Measurements from ENCODE around the gene SLC34A3. TPM values are rescaled to one million over a fixed set of nuclear protein-coding genes. Genes with fewer than 3 reads are reported as not detected.

The SLC34A3 gene
- polyA plus RNA-seq, 2 of the 4 experiments (the other 2 are of a cell fraction): 0.05 TPM; not detected in 1

DNA sequence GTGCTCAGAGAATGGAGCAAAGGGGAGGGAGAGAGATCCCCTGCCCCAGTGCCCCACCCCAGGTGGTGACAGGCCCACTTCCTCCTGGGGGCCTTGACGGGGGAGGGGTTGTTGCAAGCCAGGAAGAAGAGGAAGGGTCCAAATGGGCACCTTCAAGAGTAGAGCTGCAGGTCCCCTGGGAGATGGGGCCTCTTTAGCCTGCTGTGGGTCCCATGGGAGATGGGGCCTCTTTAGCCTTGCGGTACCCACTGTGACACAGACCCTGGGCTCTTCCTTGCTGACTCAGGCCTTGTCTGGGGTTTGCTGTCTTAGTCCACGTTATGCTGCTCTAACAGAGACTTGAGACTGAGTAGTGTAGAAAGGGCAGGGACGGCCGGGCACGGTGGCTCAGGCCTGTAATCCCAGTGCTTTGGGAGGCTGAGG lies 37.2 kb downstream of the SLC34A3 start:
- 92% methylated on average over 6 of the region's 6 CpGs for WGBS (ENCODE audit: missing lambda C conversion rate)
- Histone ChIP-seq H3K4me2 (no peak overlapping the region), H3K4me3 (no peak overlapping the region), H3K9me3 (no peaks in the 10 kb centered on the region), H3K27ac (peak overlapping the region; percentile 56 to 65; a peak in 4 of 6 replicates), H3K4me1 (peaks cover 22% of the 10 kb centered on the region)
- no peak for ATAC-seq
- TF ChIP-seq, protein P1, sequence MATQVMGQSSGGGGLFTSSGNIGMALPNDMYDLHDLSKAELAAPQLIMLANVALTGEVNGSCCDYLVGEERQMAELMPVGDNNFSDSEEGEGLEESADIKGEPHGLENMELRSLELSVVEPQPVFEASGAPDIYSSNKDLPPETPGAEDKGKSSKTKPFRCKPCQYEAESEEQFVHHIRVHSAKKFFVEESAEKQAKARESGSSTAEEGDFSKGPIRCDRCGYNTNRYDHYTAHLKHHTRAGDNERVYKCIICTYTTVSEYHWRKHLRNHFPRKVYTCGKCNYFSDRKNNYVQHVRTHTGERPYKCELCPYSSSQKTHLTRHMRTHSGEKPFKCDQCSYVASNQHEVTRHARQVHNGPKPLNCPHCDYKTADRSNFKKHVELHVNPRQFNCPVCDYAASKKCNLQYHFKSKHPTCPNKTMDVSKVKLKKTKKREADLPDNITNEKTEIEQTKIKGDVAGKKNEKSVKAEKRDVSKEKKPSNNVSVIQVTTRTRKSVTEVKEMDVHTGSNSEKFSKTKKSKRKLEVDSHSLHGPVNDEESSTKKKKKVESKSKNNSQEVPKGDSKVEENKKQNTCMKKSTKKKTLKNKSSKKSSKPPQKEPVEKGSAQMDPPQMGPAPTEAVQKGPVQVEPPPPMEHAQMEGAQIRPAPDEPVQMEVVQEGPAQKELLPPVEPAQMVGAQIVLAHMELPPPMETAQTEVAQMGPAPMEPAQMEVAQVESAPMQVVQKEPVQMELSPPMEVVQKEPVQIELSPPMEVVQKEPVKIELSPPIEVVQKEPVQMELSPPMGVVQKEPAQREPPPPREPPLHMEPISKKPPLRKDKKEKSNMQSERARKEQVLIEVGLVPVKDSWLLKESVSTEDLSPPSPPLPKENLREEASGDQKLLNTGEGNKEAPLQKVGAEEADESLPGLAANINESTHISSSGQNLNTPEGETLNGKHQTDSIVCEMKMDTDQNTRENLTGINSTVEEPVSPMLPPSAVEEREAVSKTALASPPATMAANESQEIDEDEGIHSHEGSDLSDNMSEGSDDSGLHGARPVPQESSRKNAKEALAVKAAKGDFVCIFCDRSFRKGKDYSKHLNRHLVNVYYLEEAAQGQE (IDR thresholded peaks at IDR 0.05): no peak
- no peak for TF ChIP-seq KDM5A (IDR thresholded peaks at IDR 0.05)
- TF ChIP-seq, protein P2, sequence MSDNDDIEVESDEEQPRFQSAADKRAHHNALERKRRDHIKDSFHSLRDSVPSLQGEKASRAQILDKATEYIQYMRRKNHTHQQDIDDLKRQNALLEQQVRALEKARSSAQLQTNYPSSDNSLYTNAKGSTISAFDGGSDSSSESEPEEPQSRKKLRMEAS (IDR thresholded peaks at IDR 0.05): no peak
- no peak for TF ChIP-seq ESRRA (IDR thresholded peaks at IDR 0.05; ENCODE audit: borderline replicate concordance, low read length)
- no peak for TF ChIP-seq CBX2 (IDR thresholded peaks at IDR 0.05; ENCODE audit: borderline replicate concordance, low read depth)
- no peak for TF ChIP-seq HOXA7 (CRISPR knock-in tag; IDR thresholded peaks at IDR 0.05)
- no peak for DNase-seq (ENCODE audit: low read depth in 1 of 2, low spot score in 1 of 2)
- FAIRE-seq: no peak
- CTCF ChIA-PET: interaction anchor here (1.1 to 17.1 kb wide), 5 partner anchors 9 to 26 kb away, joined by 3 to 236 read pairs (median 5); partner anchors contain the start of genes TOR4A and TUBB4B
- POLR2A ChIA-PET: interaction anchor here (1.0 kb wide), 1 partner anchor 27 kb away, joined by 3 read pairs; the partner anchor contains the start of gene TUBB4B

DNA sequence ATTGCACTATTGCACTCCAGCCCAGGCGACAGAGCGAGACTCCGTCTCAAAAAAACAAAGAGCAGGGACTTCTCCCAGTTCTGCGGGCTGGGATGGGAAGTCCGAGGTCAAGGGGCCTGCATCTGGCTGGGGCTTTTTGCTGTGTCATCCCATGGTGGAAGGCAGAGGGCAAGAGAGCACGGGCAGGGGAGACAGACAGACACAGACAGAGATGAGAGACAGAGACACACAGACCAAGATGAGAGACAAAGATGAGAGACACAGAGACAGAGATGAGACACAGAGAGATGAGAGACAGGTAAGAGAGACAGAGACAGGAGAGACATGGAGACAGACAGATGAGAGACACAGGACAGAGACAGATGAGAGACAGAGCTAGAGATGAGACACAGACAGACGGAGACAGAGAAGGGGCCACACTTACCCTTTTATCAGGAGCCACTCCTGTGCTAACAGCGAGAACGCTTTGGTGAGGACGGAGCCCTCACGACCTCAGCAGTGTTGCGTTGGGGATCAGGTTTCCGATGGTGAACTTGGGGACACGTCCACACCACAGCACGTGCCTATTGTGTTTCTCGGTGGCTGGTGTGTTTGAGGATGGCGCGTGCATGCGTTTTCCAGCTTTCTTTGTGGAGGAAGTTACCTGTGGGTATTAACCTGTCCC lies 38.0 kb downstream of the SLC34A3 start:
- CTCF ChIA-PET: interaction anchor here (0.8 to 17.1 kb wide), 8 partner anchors 8 to 34 kb away, joined by 3 to 236 read pairs (median 4); partner anchors contain the start of genes NRARP, TOR4A and TUBB4B

DNA sequence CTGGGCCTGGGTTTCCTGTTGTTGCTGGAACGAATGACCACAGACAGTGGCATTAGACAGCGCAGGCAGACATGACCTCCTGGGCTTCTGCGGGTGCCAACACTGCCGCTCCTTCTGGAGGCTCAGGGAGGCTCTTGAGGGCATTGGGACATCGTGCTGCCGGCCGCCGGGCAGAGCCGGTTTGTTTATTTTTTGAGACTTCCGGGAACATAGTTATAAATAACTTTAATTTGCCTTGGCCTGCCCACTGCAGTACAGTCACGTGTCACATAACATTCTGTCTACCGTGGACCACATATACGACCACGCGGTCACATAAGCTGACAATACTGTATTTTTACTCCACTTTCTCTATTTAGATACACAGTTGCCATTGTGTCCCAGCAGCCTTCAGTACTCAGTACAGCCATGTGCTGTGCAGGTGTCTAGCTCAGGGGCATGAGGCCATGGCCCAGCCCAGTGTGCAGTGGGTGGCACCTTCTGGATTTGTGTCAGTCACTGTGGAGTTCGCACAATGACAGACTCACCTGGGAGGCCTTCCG lies 38.6 kb downstream of the SLC34A3 start:
- peak overlapping the region; percentile 56 to 65; a peak in 5 of 6 replicates for H3K27ac ChIP-seq
- ATAC-seq (peak in 1 of 2 experiments; percentile 42; a peak in 3 of 6 replicates), FAIRE-seq (no peak), DNase-seq (ENCODE audit: low read depth in 1 of 2, low spot score in 1 of 2) (peak in 1 of 2 experiments; percentile 58)
- peaks cover 24% of the 10 kb centered on the region for H3K4me1 ChIP-seq
- 44% methylated on average over 17 of the region's 17 CpGs for WGBS (ENCODE audit: missing lambda C conversion rate)
- no peaks in the 10 kb centered on the region for H3K9me3 ChIP-seq
- TF ChIP-seq, protein P2 (IDR thresholded peaks at IDR 0.05): 0 out of 2 replicates have a peak, but pooled peaks have one; percentile 15
- TF ChIP-seq, protein P3, sequence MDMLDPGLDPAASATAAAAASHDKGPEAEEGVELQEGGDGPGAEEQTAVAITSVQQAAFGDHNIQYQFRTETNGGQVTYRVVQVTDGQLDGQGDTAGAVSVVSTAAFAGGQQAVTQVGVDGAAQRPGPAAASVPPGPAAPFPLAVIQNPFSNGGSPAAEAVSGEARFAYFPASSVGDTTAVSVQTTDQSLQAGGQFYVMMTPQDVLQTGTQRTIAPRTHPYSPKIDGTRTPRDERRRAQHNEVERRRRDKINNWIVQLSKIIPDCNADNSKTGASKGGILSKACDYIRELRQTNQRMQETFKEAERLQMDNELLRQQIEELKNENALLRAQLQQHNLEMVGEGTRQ (IDR thresholded peaks at IDR 0.05): peak; percentile 42
- no peak for TF ChIP-seq MYC (IDR thresholded peaks at IDR 0.05; ENCODE audit: borderline replicate concordance, low read length)
- no peak overlapping the region for H3K4me3 ChIP-seq
- peak overlapping the region; percentile 30; the same call in 2 of the 3 replicates for H3K4me2 ChIP-seq
- ChIA-PET POLR2A (interaction anchor here (0.9 kb wide), 1 partner anchor 28 kb away, joined by 4 read pairs; the partner anchor contains the start of gene TUBB4B), CTCF (interaction anchor here (0.8 to 17.1 kb wide), 6 partner anchors 11 to 33 kb away, joined by 3 to 236 read pairs (median 4); partner anchors contain the start of genes NRARP and TUBB4B)

More for the DNA sequence above, 38.0 kb downstream of the SLC34A3 start:
- Histone ChIP-seq H3K4me3 (no peak overlapping the region), H3K9me3 (no peaks in the 10 kb centered on the region), H3K4me2 (peak overlapping the region; percentile 30; the same call in 2 of the 3 replicates), H3K27ac (peak overlapping the region; percentile 56 to 65; a peak in 5 of 6 replicates), H3K4me1 (peaks cover 22% of the 10 kb centered on the region)
- WGBS (ENCODE audit: missing lambda C conversion rate): 77% methylated on average over 19 of the region's 19 CpGs
- FAIRE-seq (no peak), DNase-seq (ENCODE audit: low read depth in 1 of 2, low spot score in 1 of 2) (no peak), ATAC-seq (0 out of 6 replicates have a peak, but pooled peaks of 1 of the 2 experiments have one; percentile 2)
- TF ChIP-seq NR3C1 (IDR thresholded peaks at IDR 0.05) (no peak), MAFK (IDR thresholded peaks at IDR 0.05; ENCODE audit: partially characterized antibody) (peak; percentile 78), ZFP36 (IDR thresholded peaks at IDR 0.05; ENCODE audit: borderline replicate concordance, partially characterized antibody) (no peak), POLR2A (IDR thresholded peaks at IDR 0.05; ENCODE audit: low read length) (no peak), NFE2L2 (conservative IDR thresholded peaks at IDR 0.05; ENCODE audit: low read length) (peak; percentile 49)
- POLR2A ChIA-PET: interaction anchor here (0.9 to 1.0 kb wide), 2 partner anchors 28 kb away, joined by 3 to 4 read pairs; partner anchors contain the start of gene TUBB4B
